Measurements from ENCODE around the gene B4GALT4. TPM values are rescaled to one million over a fixed set of nuclear protein-coding genes. Genes with fewer than 3 reads are reported as not detected.

The B4GALT4 gene
- polyA plus RNA-seq, 1 of the 3 experiments (the other 2 are of a cell fraction) = 15.7 TPM

DNA sequence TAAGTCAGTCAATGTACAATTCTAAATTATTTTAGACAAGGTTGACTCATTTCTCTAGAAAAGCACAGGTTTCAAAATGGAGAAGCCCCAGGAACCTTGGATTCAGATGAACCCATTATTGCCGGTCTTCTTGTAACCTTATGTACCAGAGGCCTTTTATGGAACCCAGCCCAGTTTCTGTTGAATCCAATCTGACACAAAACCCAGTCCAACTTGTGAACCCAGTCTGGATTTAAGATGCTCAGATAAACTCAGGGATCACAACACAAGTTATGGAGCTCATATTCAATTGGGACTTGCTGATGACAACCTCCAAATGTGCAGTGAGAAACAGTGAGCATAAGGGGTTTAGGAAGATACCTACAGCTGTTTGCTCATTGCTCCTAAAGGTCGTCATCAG is 16.4 kb upstream of the B4GALT4 start:
- Histone ChIP-seq H3K9me3 (no peaks in the 10 kb centered on the region), H3K27me3 (ENCODE audit: insufficient read depth) (no peaks in the 10 kb centered on the region), H3K4me1 (ENCODE audit: control insufficient read depth in 1 of 2, insufficient read depth in 2 of 2, low read depth in 1 of 2, low read length in 1 of 2) (peaks cover 0 to 4% of the 10 kb centered on the region in 2 experiments; a peak in 2 of 4 replicates), H3K36me3 (replicated peaks in 1 of 2; ENCODE audit: control insufficient read depth in 1 of 2, insufficient read depth in 2 of 2, low read length in 1 of 2) (no peaks in the 10 kb centered on the region), H2AFZ (ENCODE audit: low read depth) (no peak overlapping the region), H3K79me2 (ENCODE audit: insufficient read depth) (no peaks in the 10 kb centered on the region), H4K20me1 (ENCODE audit: insufficient read depth) (no peaks in the 10 kb centered on the region), H3K27ac (ENCODE audit: low read depth in 2 of 2, low read length in 1 of 2) (no peak overlapping the region), H3F3A (replicated peaks; ENCODE audit: insufficient read depth) (no peaks in the 10 kb centered on the region), H3K4me3 (ENCODE audit: low read depth in 2 of 2, low read length in 1 of 2) (no peak overlapping the region), H3K4me2 (no peak overlapping the region), H3K9ac (no peak overlapping the region), H3K9me2 (no peaks in the 10 kb centered on the region)
- ChIA-PET POLR2A (no interaction called here), CTCF (interaction anchor here (1.3 to 3.7 kb wide), 3 partner anchors 15 to 424 kb away, joined by 4 to 15 read pairs (median 13); no protein-coding TSS in a partner anchor)
- TF ChIP-seq, protein P1, sequence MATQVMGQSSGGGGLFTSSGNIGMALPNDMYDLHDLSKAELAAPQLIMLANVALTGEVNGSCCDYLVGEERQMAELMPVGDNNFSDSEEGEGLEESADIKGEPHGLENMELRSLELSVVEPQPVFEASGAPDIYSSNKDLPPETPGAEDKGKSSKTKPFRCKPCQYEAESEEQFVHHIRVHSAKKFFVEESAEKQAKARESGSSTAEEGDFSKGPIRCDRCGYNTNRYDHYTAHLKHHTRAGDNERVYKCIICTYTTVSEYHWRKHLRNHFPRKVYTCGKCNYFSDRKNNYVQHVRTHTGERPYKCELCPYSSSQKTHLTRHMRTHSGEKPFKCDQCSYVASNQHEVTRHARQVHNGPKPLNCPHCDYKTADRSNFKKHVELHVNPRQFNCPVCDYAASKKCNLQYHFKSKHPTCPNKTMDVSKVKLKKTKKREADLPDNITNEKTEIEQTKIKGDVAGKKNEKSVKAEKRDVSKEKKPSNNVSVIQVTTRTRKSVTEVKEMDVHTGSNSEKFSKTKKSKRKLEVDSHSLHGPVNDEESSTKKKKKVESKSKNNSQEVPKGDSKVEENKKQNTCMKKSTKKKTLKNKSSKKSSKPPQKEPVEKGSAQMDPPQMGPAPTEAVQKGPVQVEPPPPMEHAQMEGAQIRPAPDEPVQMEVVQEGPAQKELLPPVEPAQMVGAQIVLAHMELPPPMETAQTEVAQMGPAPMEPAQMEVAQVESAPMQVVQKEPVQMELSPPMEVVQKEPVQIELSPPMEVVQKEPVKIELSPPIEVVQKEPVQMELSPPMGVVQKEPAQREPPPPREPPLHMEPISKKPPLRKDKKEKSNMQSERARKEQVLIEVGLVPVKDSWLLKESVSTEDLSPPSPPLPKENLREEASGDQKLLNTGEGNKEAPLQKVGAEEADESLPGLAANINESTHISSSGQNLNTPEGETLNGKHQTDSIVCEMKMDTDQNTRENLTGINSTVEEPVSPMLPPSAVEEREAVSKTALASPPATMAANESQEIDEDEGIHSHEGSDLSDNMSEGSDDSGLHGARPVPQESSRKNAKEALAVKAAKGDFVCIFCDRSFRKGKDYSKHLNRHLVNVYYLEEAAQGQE (IDR thresholded peaks at IDR 0.05; ENCODE audit: low read depth, low read length) = no peak
- TF ChIP-seq POLR2AphosphoS5 (IDR thresholded peaks at IDR 0.05; ENCODE audit: low read depth, low read length) (no peak), MEF2A (IDR thresholded peaks at IDR 0.05; ENCODE audit: borderline replicate concordance, low read depth) (no peak), GATA2 (CRISPR knock-in tag; IDR thresholded peaks at IDR 0.05) (no peak), FOSL2 (IDR thresholded peaks at IDR 0.05; ENCODE audit: borderline replicate concordance, low read depth) (no peak), YY1 (IDR thresholded peaks at IDR 0.05; ENCODE audit: low read depth) (no peak), TAF1 (IDR thresholded peaks at IDR 0.05; ENCODE audit: borderline replicate concordance, low read depth, low read length) (no peak), FOXM1 (IDR thresholded peaks at IDR 0.05; ENCODE audit: low read depth) (no peak), SIN3A (IDR thresholded peaks at IDR 0.05; ENCODE audit: borderline replicate concordance, low read depth, low read length) (no peak), NFIC (IDR thresholded peaks at IDR 0.05; ENCODE audit: borderline replicate concordance) (no peak), ELF1 (IDR thresholded peaks at IDR 0.05) (no peak), RFX5 (IDR thresholded peaks at IDR 0.05; ENCODE audit: low read length) (no peak), JUND (IDR thresholded peaks at IDR 0.05) (no peak)
- TF ChIP-seq, protein P2, sequence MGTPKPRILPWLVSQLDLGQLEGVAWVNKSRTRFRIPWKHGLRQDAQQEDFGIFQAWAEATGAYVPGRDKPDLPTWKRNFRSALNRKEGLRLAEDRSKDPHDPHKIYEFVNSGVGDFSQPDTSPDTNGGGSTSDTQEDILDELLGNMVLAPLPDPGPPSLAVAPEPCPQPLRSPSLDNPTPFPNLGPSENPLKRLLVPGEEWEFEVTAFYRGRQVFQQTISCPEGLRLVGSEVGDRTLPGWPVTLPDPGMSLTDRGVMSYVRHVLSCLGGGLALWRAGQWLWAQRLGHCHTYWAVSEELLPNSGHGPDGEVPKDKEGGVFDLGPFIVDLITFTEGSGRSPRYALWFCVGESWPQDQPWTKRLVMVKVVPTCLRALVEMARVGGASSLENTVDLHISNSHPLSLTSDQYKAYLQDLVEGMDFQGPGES (IDR thresholded peaks at IDR 0.05; ENCODE audit: low read depth, low read length) = no peak
- TF ChIP-seq, protein P3, sequence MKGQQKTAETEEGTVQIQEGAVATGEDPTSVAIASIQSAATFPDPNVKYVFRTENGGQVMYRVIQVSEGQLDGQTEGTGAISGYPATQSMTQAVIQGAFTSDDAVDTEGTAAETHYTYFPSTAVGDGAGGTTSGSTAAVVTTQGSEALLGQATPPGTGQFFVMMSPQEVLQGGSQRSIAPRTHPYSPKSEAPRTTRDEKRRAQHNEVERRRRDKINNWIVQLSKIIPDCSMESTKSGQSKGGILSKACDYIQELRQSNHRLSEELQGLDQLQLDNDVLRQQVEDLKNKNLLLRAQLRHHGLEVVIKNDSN (IDR thresholded peaks at IDR 0.05; ENCODE audit: borderline replicate concordance, low read depth) = no peak
- TF ChIP-seq, protein P4, sequence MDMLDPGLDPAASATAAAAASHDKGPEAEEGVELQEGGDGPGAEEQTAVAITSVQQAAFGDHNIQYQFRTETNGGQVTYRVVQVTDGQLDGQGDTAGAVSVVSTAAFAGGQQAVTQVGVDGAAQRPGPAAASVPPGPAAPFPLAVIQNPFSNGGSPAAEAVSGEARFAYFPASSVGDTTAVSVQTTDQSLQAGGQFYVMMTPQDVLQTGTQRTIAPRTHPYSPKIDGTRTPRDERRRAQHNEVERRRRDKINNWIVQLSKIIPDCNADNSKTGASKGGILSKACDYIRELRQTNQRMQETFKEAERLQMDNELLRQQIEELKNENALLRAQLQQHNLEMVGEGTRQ (IDR thresholded peaks at IDR 0.05; ENCODE audit: borderline replicate concordance, low read depth, low read length) = no peak
- WGBS (ENCODE audit: low lambda C conversion rate) = 75% methylated on average over 2 of the region's 2 CpGs
- DNase-seq = no peak
